Body of pancreas (tissue), 4 donors: ENCODE results near the gene COL4A4.

Experiments used
- POLR2A ChIP-seq, 3 donors: fragments of 450-650 bp; IDR thresholded peaks; one replicate each; pipeline ENCODE4 v1.6.1; 2016; ENCODE audit warnings: antibody characterized with exemption in 3 of 3, mild to moderate bottlenecking in 2 of 3
- TF ChIP-seq, protein P1 (sequence below), 7 experiments: fragments of 450-650 bp in 4 of 7; fragments of 200-600 bp in 3 of 7; sonication (generic) in 3 of 7; IDR thresholded peaks; one replicate each; pipeline ENCODE4 v1.5.1; 2016 to 2019; ENCODE audit warnings: antibody characterized with exemption in 7 of 7

DNA sequence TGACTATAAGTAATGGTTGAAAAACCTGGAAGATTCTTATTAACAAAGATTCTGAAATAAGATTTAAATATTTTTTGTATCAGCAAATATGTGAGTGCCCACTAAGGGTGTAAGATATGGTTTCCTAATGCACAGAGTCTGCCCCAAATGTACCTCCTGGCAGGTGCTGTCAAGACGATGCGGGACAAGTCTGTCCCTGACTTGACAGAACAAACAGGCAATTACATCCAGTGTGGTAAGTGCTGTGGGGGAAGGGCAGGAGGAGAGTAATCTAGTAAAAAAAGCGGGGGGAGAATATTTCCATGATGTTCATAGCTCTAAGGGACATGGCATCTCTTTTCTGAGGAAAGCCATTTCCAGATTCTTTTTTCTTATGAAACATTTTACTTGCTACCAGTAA is 127.5 kb downstream of the COL4A4 start:
- TF ChIP-seq, protein P1, sequence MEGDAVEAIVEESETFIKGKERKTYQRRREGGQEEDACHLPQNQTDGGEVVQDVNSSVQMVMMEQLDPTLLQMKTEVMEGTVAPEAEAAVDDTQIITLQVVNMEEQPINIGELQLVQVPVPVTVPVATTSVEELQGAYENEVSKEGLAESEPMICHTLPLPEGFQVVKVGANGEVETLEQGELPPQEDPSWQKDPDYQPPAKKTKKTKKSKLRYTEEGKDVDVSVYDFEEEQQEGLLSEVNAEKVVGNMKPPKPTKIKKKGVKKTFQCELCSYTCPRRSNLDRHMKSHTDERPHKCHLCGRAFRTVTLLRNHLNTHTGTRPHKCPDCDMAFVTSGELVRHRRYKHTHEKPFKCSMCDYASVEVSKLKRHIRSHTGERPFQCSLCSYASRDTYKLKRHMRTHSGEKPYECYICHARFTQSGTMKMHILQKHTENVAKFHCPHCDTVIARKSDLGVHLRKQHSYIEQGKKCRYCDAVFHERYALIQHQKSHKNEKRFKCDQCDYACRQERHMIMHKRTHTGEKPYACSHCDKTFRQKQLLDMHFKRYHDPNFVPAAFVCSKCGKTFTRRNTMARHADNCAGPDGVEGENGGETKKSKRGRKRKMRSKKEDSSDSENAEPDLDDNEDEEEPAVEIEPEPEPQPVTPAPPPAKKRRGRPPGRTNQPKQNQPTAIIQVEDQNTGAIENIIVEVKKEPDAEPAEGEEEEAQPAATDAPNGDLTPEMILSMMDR (IDR thresholded peaks at IDR 0.05): no peak
- TF ChIP-seq POLR2A (IDR thresholded peaks at IDR 0.05): no peak
